Activated CD8-positive, alpha-beta T cell treated with anti-CD3 and anti-CD28 coated beads for 36 hours (primary cell): ENCODE results near the gene ARHGAP5. TPM values are rescaled to one million over a fixed set of nuclear protein-coding genes. Genes with fewer than 3 reads are reported as not detected.

Source experiments
- ATAC-seq: fragments of 200-7000 bp; cut with Tn5 transposase; one replicate; pipeline ENCODE4 v1.10.0; 2021; ENCODE audit warnings: mild to moderate bottlenecking, moderate library complexity
- CTCF ChIA-PET: fragments of 350-600 bp; sonication (Branson Sonifier 250); formaldehyde crosslinking; loops from one replicate; lab custom pipeline; 2021; ENCODE audit warnings: antibody characterized with exemption; lab: Charles Lee
- POLR2A ChIA-PET: fragments of 350-600 bp; sonication (Branson Sonifier 250); formaldehyde crosslinking; loops from one replicate; lab custom pipeline; 2021; ENCODE audit warnings: antibody characterized with exemption; lab: Charles Lee
- DNase-seq: peaks from one replicate; pipeline ENCODE4 v3.0.0-alpha.2; 2020
- H3K27ac Mint-ChIP-seq: one replicate; pipeline ENCODE4 v1.8.0; 2021; ENCODE audit warnings: mild to moderate bottlenecking, mixed read lengths
- H3K27me3 Mint-ChIP-seq: one replicate; pipeline ENCODE4 v1.8.0; 2021; ENCODE audit warnings: mixed read lengths
- H3K36me3 Mint-ChIP-seq: one replicate; pipeline ENCODE4 v1.8.0; 2021; ENCODE audit warnings: low read depth, mixed read lengths
- H3K4me1 Mint-ChIP-seq: one replicate; pipeline ENCODE4 v1.8.0; 2021; ENCODE audit warnings: low read depth, mixed read lengths
- H3K4me3 Mint-ChIP-seq: one replicate; pipeline ENCODE4 v1.8.0; 2021; ENCODE audit warnings: mild to moderate bottlenecking, moderate library complexity, mixed read lengths
- H3K9me3 Mint-ChIP-seq: one replicate; pipeline ENCODE4 v1.8.0; 2021; ENCODE audit warnings: mixed read lengths
- CTCF ChIP-seq: fragments of 200-600 bp; IDR thresholded peaks from one replicate; pipeline ENCODE4 v1.8.0; 2022; ENCODE audit warnings: antibody characterized with exemption, mild to moderate bottlenecking
- intact Hi-C: fragments of 100-400 bp; cut with micrococcal nuclease; formaldehyde crosslinking; loops from one replicate; pipeline ENCODE4 v1.10.0; 2022
- total RNA-seq, 2 experiments: library from RNA; stranded (reverse); gene quantifications; one replicate each; pipeline ENCODE4 v1.2.3, GENCODE V29; 2021

ARHGAP5 gene
- total RNA-seq, 2 experiments from 2014 or later: 32.5 to 36.0 TPM

- Mint-ChIP-seq H3K36me3 (no peaks in the 10 kb centered on the region), H3K4me3 (no peak overlapping the region), H3K27me3 (no peaks in the 10 kb centered on the region), H3K4me1 (no peaks in the 10 kb centered on the region), H3K27ac (no peak overlapping the region), H3K9me3 (no peaks in the 10 kb centered on the region)
- CTCF ChIA-PET: no interaction called here
- POLR2A ChIA-PET: no interaction called here
- ATAC-seq (no peak), DNase-seq (no peak)
- intact Hi-C loops: no loop called here
- TF ChIP-seq CTCF: no peak
Measured at GRCh38 chr14:32050878-32051277, 26.2 kb upstream of the ARHGAP5 start.

- H3K27ac Mint-ChIP-seq: no peak overlapping the region
- H3K4me3 Mint-ChIP-seq: no peak overlapping the region
- no peaks in the 10 kb centered on the region for H3K36me3 Mint-ChIP-seq
- DNase-seq (no peak), ATAC-seq (no peak)
- H3K9me3 Mint-ChIP-seq: no peaks in the 10 kb centered on the region
- POLR2A ChIA-PET: no interaction called here
- intact Hi-C loops: no loop called here
- no peak for TF ChIP-seq CTCF
- peaks cover 7% of the 10 kb centered on the region for H3K27me3 Mint-ChIP-seq
- CTCF ChIA-PET: no interaction called here
- no peaks in the 10 kb centered on the region for H3K4me1 Mint-ChIP-seq
Measured at GRCh38 chr14:32054536-32054935, 22.6 kb upstream of the ARHGAP5 start.

- H3K36me3 Mint-ChIP-seq: no peaks in the 10 kb centered on the region
- DNase-seq (no peak), ATAC-seq (no peak)
- CTCF ChIA-PET: no interaction called here
- H3K9me3 Mint-ChIP-seq: no peaks in the 10 kb centered on the region
- no peak overlapping the region for H3K27ac Mint-ChIP-seq
- TF ChIP-seq CTCF: no peak
- H3K4me3 Mint-ChIP-seq: no peak overlapping the region
- POLR2A ChIA-PET: no interaction called here
- intact Hi-C loops: no loop called here
- no peaks in the 10 kb centered on the region for H3K4me1 Mint-ChIP-seq
- peaks cover 7% of the 10 kb centered on the region for H3K27me3 Mint-ChIP-seq
Measured at GRCh38 chr14:32055175-32055574, 21.9 kb upstream of the ARHGAP5 start.

GRCh38 chr14:32059702-32060101 is 17.4 kb upstream of the ARHGAP5 start:
- Mint-ChIP-seq H3K9me3 (no peaks in the 10 kb centered on the region), H3K36me3 (no peaks in the 10 kb centered on the region), H3K4me1 (no peaks in the 10 kb centered on the region), H3K4me3 (no peak overlapping the region), H3K27ac (no peak overlapping the region), H3K27me3 (peaks cover 8% of the 10 kb centered on the region)
- ChIA-PET POLR2A (no interaction called here), CTCF (interaction anchor here (1.3 to 1.4 kb wide), 2 partner anchors 194 to 199 kb away, joined by 3 read pairs; no protein-coding TSS in a partner anchor)
- ATAC-seq: no peak
- DNase-seq: no peak
- TF ChIP-seq CTCF: no peak
- intact Hi-C loops: no loop called here

GRCh38 chr14:32064931-32065330 is 12.2 kb upstream of the ARHGAP5 start:
- Mint-ChIP-seq H3K27ac (no peak overlapping the region), H3K4me3 (no peak overlapping the region), H3K27me3 (peaks cover 6% of the 10 kb centered on the region), H3K4me1 (no peaks in the 10 kb centered on the region), H3K36me3 (no peaks in the 10 kb centered on the region), H3K9me3 (no peaks in the 10 kb centered on the region)
- CTCF ChIA-PET: interaction anchor here (0.9 to 2.3 kb wide), 2 partner anchors 9 to 189 kb away, joined by 4 to 15 read pairs; no protein-coding TSS in a partner anchor
- DNase-seq: no peak
- ATAC-seq: no peak
- POLR2A ChIA-PET: no interaction called here
- intact Hi-C loops: no loop called here
- no peak for TF ChIP-seq CTCF
